ENCODE data around the gene USP53.
"Not testable (repeated sequence)": the region's sequence is repeated elsewhere in the genome, so short reads cannot be mapped to it uniquely, and the experiment has no call there.

Gene USP53

GRCh38 chr4:119212234-119212963, at the start of gene USP53:
Gene USP53, plus strand, starts transcription at chr4:119212713. Its CDS starts 27,047 bp downstream, at chr4:119239760.
- peak; percentile 98 for DNase-seq

DNA sequence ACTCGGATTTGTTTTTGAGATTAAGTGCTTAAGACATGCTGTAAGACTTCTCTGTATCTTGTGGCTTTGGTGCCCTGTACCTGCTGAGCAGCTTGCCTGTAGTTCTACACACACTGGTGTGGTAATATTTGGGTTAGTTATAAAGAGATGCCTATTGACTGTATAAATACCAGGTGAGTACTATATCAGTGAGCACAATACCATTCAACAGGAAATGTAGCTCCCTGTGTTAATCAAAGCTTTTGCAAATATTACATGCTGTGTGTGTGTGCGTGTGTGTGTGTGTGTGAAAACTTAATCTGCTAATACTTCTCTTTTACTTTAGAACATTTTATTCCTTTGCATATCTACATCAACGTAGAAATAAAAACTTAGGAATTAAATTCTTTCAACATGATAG, 46.7 kb upstream of the USP53 start:
- DNase-seq: no peak

- no peak for DNase-seq
Measured at GRCh38 chr4:119170195-119170594, 42.3 kb upstream of the USP53 start.

DNA sequence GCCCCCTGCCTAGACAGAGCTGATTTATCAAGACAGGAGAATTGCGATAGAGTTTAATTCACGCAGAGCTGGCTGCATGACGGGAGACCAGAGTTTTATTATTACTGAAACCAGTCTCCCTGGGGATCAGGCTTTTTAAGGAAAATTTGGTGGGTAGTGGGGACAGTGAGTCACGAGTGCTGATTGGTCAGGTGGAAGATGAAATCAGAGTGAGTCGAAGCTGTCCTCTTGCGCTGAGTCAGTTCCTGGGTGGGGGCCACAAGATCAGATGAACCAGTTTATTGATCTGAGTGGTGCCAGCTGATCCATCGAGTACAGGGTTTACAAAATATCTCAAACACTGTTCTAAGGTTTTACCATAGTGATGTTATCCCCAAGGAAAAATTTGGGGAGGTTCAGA, 40.3 kb upstream of the USP53 start:
- DNase-seq: no peak

DNA sequence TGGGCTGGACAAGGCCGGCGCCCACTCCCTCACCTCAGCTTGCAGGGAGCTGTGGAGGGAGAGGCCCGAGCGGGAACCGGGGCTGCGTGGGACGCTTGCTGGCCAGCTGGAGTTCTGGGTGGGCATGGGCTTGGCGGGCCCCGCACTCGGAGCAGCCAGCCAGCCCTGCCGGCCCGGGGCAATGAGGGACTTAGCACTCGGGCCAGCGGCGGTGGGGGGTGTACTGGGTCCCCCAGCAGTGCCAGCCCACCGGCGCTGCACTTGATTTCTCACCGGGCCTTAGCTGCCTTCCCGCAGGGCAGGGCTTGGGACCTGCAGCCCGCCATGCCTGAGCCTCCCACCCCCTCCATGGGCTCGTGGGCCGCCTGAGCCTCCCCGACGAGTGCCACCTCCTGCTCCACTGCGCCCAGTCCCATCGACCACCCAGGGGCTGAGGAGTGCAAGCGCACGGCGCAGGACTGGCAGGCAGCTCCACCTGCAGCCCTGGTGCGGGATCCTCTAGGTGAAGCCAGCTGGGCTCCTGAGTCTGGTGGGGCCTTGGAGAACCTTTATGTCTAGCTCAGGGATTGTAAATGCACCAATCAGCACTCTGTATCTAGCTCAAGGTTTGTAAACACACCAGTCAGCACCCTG, 38.7 kb upstream of the USP53 start:
- DNase-seq: not testable (repeated sequence)

DNA sequence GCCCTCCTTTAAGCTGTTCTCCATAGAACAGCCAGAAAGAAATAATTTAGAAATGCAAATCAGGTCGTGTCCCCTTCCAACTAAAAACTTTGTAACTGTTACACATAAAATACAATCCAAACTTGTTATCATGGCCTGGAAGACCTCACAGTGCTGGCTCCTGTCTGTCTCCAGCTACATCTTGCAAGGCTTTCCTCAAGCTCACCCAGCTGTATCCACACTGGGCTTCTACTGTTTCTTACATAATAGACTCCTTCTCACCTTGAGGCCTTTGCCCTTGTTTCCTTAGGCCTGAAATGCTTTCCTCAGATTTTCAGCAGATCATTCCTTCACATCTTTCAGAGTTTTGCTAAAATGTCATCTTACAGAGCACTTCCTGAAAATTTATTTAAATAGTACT, 33.5 kb upstream of the USP53 start:
- no peak for DNase-seq

DNA sequence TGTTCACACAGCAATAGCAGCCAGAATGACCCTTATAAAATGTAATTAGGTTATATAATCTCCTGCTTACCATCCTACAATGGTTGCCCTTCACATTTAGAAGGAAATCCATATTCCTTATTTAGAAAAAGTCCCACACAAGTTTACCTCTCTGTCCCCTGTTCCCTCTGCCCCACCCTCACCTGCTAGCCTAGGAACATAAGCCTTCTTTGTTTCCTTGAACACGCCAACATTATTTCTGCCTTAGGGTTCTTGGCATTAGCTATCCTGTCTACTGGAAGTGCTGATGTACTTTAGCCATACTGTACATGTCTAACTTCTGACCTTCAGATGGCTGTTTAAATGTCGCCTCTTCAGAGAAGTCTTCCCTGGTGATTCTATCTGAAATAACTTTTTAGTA, 28.4 kb upstream of the USP53 start:
- DNase-seq: no peak

DNA sequence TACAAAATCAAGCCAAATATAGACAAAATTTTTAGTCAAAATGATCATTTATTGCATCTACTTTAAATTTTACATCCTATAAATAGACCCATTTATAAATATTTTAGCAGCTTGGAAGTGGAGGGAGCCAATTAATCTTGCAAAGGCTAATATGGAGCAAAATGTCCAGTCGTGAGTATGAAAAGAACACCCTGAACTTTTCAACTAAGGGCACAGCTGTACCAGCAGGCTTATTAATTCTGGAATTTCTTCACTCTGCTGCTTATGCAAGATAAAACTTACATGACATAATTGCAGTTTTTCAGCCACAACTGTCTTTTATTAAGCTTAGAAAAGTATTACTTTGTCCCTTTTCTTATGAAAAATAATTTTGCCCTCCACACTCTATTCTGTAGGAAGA, 22.9 kb upstream of the USP53 start:
- DNase-seq: no peak

GRCh38 chr4:119190354-119190753, 22.2 kb upstream of the USP53 start:
- no peak for DNase-seq

GRCh38 chr4:119191505-119191904, 21.0 kb upstream of the USP53 start:
- DNase-seq: no peak

GRCh38 chr4:119197772-119198212, 14.7 kb upstream of the USP53 start:
- no peak for DNase-seq

- no peak for DNase-seq
Measured at GRCh38 chr4:119204916-119205315, 7.6 kb upstream of the USP53 start.

- no peak for DNase-seq
Measured at GRCh38 chr4:119205690-119206089, 6.8 kb upstream of the USP53 start.

DNA sequence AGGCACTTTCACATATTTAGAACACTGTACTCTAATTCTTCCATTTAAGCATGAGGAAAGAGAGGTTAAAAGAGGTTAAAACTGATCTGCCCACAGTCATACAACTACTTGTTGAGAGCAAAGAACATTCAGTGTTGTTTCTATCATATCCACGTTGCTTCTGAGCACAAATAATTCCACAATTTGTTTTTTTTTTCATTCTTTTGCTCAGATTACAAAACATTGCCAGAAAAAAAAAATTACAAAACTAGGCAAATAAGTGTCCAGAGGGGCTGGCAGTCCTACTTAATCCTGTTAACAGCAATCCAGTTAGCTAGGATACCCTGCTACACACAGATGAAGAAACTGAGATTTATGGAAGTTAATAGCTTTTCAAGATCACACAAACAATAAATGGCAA, 6.3 kb upstream of the USP53 start:
- no peak for DNase-seq

DNA sequence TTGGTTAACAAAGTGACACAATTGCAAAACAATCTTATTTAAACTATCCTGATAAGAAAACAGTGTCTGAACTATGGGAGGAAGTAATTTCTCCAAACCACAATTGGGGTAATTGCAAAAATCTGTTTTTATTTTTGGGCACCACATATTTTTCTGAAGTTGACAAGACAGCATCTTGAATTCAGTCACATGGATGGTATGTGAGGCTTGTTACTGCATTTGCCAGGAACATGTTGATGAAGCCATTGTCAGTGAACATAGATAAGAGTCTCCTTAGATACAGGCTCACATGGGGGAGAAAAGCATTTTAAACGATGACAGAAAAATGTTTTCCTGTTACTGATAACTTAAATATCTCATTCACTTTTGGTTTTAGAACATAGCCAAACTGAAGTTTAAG, 5.5 kb upstream of the USP53 start:
- no peak for DNase-seq

- DNase-seq: no peak
Measured at GRCh38 chr4:119209077-119209476, 3.4 kb upstream of the USP53 start.

DNA sequence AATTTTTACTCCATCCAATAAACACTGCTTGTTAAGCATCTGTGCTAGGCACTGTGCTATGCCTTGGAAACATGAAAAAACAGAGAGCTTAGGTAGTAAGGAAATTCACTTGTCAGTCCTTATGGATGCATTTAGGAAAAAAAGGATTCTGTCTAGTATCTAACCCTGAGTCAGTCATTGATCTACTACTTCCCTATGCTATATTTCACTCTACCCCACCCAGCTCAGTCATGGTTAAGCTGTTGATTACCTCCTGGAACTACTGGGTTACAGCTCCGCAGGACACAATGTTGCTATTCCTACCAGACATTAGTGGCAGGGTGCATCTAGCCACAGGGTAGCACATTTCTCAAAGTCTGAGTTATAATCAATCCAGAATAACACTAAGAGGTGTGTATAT, 2.9 kb upstream of the USP53 start:
- DNase-seq: no peak

GRCh38 chr4:119210775-119211174, 1.7 kb upstream of the USP53 start:
- no peak for DNase-seq

DNA sequence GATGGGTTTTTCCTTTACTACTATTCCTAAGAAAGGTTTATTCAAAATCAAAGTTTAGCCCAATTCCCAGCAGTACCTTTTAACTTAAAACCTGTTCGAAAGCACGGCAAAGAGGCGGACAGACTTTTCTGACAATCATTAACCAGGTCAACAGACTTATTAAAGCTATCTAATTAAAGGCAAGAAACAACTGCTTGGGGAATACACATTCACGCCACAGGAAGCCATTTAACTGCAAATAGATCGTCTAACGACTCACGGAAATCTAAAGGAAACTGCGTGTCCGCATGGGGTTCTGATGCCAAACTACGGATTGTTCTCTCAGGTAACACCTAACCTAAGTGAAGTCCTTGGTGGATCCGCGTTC, 663 bp upstream of the USP53 start:
- DNase-seq: no peak

- peak; percentile 66 for DNase-seq
Measured at GRCh38 chr4:119212964-119213606, 572 bp downstream of the USP53 start.

DNA sequence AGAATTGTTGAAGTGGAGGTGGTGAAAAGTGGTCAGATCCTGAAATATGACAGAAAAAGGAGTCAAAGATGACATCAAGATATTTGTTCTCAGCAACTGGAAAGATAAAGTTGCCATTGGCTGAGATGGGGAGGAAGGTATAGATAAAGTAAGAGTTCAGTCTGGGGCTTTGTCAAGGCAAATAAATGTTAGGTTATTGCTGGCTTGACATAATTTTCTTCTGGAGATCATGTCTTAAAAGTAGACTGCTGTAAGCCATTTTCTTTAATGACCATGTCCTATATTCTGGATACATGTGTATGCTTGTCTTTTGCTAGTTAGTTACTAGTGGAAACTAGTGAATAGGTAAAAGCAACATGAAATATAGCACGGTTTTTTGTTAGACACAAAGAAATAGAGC, 5.6 kb downstream of the USP53 start:
- no peak for DNase-seq

DNA sequence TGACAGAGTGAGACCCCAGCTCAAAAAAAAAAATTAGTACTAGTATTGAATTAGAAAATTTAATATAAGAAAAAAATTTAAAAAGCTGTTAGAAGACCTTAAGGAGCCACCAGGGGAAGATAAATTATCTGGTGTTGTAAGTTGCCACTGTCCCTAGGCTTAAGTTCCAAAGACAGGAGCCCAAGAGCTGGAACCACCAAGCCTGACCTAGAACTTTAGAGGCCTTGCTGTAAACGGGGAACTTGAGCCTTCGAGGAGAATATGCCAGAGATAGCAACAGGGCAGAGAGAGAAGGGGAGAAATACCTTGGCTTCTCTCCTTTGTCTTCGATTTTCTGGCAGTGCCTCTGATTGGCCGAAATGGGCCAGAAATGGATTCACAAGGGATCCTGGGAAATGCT, 8.9 kb downstream of the USP53 start:
- no peak for DNase-seq

GRCh38 chr4:119227690-119228089, 15.2 kb downstream of the USP53 start:
- DNase-seq: no peak

GRCh38 chr4:119228406-119228805, 15.9 kb downstream of the USP53 start:
- DNase-seq: no peak
